ENCODE measurements around the gene AGFG1.
A peak's percentile ranks its signal among the peaks of the same experiment; 100 is the strongest.

The AGFG1 gene, protein sequence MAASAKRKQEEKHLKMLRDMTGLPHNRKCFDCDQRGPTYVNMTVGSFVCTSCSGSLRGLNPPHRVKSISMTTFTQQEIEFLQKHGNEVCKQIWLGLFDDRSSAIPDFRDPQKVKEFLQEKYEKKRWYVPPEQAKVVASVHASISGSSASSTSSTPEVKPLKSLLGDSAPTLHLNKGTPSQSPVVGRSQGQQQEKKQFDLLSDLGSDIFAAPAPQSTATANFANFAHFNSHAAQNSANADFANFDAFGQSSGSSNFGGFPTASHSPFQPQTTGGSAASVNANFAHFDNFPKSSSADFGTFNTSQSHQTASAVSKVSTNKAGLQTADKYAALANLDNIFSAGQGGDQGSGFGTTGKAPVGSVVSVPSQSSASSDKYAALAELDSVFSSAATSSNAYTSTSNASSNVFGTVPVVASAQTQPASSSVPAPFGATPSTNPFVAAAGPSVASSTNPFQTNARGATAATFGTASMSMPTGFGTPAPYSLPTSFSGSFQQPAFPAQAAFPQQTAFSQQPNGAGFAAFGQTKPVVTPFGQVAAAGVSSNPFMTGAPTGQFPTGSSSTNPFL

DNA sequence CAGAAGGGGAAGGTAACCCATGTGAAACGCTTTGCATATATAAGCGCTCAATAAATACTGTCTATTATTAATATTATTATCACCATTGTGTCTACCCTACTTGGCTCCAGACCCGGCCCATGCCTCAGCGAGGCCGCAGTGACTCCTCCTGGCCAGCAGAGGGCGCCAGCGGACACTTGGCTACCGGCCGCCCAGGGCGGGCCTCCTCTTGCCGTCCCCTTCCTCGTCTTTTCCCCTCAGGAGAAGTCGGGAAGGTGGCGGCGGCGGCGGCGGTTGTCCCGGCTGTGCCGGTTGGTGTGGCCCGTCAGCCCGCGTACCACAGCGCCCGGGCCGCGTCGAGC, at the start of gene AGFG1:
AGFG1 (plus strand) TSS at position 233 of the 341 bp plus-strand sequence. CDS start 266 bp downstream, outside the sequence.
- peak; percentile 93 for DNase-seq

GRCh38 chr2:227423656-227424499, 48.1 kb upstream of the AGFG1 start:
- no peak for DNase-seq

- DNase-seq = no peak
Observed at GRCh38 chr2:227428731-227429285, 43.1 kb upstream of the AGFG1 start.

GRCh38 chr2:227430639-227431038, 41.3 kb upstream of the AGFG1 start:
- DNase-seq = no peak

- DNase-seq = no peak
Observed at GRCh38 chr2:227433171-227433570, 38.8 kb upstream of the AGFG1 start.

DNA sequence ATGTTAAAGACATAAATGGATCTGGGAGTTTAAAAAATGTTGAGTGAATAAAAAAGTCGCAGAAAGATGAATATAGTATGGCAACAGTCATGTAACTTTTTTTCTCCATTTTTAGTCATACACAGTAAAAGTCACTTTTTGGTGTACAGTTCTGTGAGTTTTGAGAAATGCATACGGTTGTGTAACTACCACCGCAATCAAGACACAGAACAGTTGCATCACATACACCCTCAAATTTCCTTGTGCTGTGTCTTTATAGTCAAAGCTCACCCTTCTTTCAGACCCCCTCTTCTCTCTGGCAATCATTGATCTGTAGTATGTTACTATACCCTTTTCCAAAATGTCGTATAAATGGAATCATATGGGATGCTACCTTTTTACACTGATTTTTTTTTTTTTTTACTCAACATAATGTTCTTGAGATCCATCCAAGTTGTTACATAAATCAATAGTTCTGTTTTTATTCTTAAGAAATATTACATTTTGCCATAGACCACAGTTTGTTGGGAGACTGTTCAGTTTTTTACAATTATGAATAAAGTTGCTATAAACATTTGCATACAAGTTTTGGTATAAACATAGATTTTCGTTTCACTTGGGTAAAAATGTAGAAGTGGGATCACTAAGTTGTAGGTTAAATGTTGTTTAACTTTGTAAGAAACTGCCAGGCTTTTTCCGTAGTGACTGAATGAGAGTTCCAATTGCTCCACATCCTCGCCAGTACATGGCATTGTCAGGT, 35.4 kb upstream of the AGFG1 start:
- DNase-seq = no peak

DNA sequence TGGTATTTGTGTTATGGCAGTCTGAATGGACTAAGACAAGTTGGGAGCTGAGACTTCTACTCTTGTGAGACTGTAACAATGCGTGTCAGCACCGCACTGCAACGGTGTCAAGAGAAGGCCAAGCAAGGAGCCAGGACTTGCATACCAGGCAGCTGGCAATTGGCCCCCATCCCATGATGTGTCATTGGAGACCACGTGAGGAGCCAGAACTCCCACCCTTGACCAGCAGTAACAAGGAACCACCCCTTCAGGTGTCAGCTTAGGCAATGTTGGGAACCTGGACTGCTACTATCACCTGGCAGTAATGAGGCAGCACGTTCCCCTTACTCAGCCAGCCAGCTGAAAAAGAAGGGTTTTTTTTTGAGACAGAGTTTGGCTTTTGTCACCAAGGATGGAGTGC, 32.7 kb upstream of the AGFG1 start:
- DNase-seq = no peak

DNA sequence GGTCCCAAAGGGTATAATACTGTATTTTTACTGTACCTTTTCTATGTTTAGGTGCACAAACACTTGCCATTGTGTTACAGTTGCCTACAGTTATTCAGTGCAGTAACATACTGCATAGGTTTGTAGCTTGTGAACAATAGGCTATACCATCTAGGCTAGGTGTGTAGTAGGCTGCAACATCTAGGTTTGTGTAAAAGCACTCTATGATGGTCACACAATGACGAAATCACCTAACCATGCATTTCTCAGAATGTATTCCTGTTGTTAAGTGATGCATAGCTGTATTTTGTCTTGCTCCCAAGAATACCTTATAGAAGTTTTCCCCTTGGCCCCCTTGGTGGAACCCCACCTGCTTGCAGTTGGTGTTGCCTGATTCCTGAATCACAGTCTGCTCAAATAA, 29.3 kb upstream of the AGFG1 start:
- DNase-seq = no peak

DNA sequence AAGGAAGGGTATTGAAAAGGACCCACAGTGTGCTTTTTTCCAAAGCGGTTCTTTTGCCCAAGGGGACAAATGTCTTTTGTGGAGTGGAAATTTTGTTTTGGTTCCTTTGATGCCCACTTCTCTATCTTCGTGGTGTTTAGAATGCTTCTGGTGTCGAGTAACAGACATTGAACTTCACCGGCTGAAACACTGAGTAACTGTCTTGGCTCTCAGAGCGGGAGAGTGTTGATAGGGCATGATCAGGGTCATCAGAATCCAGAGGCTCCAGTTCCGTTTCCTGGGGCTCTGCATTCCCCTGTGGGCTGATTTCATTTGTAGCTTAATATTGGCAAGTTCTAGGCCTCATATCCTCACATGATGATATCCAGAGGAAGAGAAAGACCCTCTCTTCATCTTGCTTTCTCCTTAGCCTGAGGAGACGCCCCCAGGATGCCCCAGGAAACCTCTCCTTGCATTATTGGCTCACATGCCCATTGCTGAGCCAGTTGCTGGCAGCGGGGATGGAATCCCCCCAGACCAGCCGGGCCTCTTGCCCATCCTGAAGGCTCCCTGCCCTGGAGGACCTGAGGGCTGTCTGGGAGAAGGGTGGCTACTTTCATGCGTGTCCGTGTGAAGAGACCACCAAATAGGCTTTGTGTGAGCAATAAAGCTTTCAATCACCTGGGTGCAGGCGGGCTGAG, 27.9 kb upstream of the AGFG1 start:
- no peak for DNase-seq

DNA sequence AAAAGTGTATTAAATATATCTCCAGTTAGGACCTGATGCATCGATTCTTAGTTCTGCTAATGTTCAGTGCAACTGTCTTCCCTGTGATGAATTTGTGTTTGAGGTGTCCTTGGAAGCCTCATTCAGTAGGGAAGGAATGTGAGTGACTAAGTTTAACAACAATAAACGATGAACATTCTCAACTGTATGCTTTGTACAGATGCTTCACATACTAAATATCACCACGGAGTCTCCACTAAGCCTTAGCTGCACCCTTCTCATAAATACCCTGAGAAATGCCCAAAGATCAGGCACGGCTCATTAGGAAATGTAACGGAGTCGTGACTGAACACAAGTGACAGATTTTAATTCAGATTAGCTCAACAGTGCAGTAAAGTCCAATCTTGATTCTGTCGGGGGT, 24.4 kb upstream of the AGFG1 start:
- no peak for DNase-seq

GRCh38 chr2:227450311-227450841, 21.6 kb upstream of the AGFG1 start:
- no peak for DNase-seq

GRCh38 chr2:227450926-227451654, 20.9 kb upstream of the AGFG1 start:
- DNase-seq = no peak

DNA sequence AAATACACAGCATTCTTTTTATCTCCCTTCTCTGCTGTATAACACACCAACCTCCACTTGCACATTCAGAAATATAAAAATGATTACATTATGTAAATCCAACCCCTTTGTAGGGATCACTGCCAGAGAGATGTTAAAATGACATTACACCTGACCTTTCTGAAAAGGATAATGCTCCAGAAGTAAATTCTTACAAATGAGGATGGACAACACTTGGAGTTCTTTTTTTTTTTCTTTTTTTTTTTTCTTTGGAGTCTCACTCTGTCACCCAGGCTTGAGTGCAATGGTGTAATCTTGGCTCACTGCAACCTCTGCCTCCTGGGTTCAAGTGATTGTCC, 20.3 kb upstream of the AGFG1 start:
- DNase-seq = no peak

DNA sequence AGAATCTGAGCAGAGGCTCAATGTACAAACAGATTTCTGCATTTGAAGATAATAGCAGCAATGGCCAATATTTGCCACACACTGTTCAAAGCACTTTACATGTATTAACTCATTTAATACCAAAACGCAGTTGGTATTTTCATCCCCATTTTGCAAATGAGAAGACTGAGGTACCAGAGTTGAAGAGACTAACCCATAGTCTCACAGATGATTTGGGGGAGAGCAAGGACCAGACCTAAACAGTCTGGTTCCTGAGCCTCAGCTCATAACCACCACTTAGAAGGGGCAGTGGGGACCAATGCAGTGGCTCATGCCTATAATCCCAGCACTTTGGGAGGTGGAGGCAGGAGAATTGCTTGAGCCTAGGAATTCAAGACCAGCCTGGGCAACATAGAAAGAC, 18.1 kb upstream of the AGFG1 start:
- DNase-seq = no peak

GRCh38 chr2:227454323-227454860, 17.6 kb upstream of the AGFG1 start:
- DNase-seq = no peak

- no peak for DNase-seq
Observed at GRCh38 chr2:227455200-227455599, 16.8 kb upstream of the AGFG1 start.

DNA sequence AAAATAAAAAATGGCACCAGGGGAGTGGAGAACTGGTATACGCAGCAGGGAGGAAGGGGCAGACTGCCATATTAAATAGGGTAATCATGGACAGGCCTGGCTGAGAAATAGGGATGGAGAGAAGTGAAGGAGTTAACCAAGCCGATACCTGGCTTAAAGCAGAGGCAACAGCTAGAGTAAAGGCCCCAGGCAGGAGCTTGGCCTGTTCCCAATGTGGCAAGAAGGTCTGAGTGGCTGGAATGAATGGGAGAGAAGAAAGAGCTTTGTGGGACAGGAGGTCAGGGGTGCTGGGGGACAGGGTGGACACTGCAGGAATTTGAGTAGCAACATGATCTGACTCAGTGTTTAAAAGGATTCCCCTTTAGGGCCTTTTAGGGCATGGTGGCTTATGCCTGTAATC, 15.9 kb upstream of the AGFG1 start:
- DNase-seq = no peak

- DNase-seq = peak; percentile 61
Observed at GRCh38 chr2:227456772-227457171, 15.2 kb upstream of the AGFG1 start.

DNA sequence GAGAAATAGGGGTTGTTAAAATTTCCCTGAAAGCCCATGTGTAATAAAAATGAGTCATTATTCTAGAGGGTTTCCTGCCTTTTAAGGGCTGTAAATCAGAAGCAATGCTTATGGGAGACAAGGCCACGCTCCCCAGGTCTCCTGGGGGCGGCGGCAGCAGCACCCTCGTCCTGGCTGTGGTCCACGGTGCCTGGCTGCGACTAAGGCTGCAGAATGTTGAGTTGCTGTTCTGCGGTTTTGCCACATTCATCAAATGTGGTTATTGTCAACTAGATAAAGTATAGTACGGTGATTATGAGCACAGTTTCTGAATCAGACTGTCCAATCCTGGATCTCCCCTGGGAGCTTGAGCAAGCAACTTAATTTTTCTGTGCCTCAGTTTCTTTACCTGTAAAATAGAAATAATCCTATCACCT, 11.9 kb upstream of the AGFG1 start:
- DNase-seq = no peak

DNA sequence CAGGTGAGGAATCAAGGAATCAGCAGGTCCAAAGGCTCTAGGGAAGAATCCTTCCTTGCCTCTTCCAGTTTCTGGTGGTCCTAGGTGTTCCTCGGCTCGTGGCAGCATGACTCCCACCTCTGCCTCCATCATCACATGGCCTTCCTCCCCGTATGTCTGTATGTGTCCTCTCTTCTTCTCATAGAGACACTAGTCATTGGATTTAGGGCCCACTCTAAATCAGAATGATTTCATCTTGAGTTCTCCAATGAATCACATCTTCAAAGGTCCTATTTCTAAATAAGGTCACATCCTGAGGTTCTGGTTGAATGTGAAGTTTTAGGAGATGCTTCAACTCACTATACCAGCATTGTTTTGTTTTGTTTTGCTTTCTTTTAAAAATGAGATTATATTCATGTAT, 11.1 kb upstream of the AGFG1 start:
- no peak for DNase-seq

GRCh38 chr2:227461811-227462461, 10.0 kb upstream of the AGFG1 start:
- no peak for DNase-seq
